Activated CD8-positive, alpha-beta T cell treated with anti-CD3 and anti-CD28 coated beads for 36 hours (primary cell): ENCODE results near the gene CSF3. TPM values are rescaled to one million over a fixed set of nuclear protein-coding genes. Genes with fewer than 3 reads are reported as not detected.

Experiments used
- ATAC-seq: fragments of 200-7000 bp; cut with Tn5 transposase; one replicate; pipeline ENCODE4 v1.10.0; 2021; ENCODE audit warnings: mild to moderate bottlenecking, moderate library complexity
- CTCF ChIA-PET: fragments of 350-600 bp; sonication (Branson Sonifier 250); formaldehyde crosslinking; loops from one replicate; lab custom pipeline; 2021; ENCODE audit warnings: antibody characterized with exemption; lab: Charles Lee
- POLR2A ChIA-PET: fragments of 350-600 bp; sonication (Branson Sonifier 250); formaldehyde crosslinking; loops from one replicate; lab custom pipeline; 2021; ENCODE audit warnings: antibody characterized with exemption; lab: Charles Lee
- DNase-seq: peaks from one replicate; pipeline ENCODE4 v3.0.0-alpha.2; 2020
- H3K27ac Mint-ChIP-seq: one replicate; pipeline ENCODE4 v1.8.0; 2021; ENCODE audit warnings: mild to moderate bottlenecking, mixed read lengths
- H3K27me3 Mint-ChIP-seq: one replicate; pipeline ENCODE4 v1.8.0; 2021; ENCODE audit warnings: mixed read lengths
- H3K36me3 Mint-ChIP-seq: one replicate; pipeline ENCODE4 v1.8.0; 2021; ENCODE audit warnings: low read depth, mixed read lengths
- H3K4me1 Mint-ChIP-seq: one replicate; pipeline ENCODE4 v1.8.0; 2021; ENCODE audit warnings: low read depth, mixed read lengths
- H3K4me3 Mint-ChIP-seq: one replicate; pipeline ENCODE4 v1.8.0; 2021; ENCODE audit warnings: mild to moderate bottlenecking, moderate library complexity, mixed read lengths
- H3K9me3 Mint-ChIP-seq: one replicate; pipeline ENCODE4 v1.8.0; 2021; ENCODE audit warnings: mixed read lengths
- intact Hi-C: fragments of 100-400 bp; cut with micrococcal nuclease; formaldehyde crosslinking; loops from one replicate; pipeline ENCODE4 v1.10.0; 2022
- total RNA-seq, 2 experiments: library from RNA; stranded (reverse); gene quantifications; one replicate each; pipeline ENCODE4 v1.2.3, GENCODE V29; 2021
- TF ChIP-seq, protein P1 (sequence below): fragments of 200-600 bp; IDR thresholded peaks from one replicate; pipeline ENCODE4 v1.8.0; 2022; ENCODE audit warnings: antibody characterized with exemption, mild to moderate bottlenecking

The CSF3 gene
- total RNA-seq, 2 experiments from 2014 or later = not detected

DNA sequence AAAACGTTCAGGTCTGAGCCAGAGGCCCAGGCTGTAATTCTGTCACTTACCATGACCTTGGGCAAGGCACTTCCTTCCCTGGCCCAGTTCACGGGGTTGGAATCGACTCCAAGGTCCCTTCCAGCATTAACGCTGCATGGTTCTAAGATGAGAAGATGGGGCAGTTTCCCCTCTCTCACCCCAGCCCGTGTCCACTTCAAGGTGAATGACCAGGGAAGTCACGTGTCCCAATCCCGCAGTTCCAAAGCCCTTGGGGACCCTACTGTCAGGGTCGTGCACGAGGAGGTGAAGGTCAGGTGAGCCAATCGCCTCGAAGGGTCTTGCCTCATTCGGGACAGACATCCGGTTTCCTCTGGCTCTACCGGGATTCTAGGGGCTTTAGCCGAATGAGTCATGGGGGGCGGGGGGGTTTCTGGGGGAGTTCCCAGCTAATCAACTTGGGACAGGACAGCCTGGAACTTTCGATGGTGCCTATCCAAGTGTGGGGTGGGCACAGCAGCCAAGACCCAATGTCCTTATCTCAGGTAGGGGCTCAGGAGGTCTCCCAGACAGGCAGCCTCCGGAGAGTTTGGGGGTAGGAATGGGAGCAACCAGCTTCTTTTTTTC lies 762 bp upstream of the CSF3 start:
- CTCF ChIA-PET = interaction anchor here (1.1 to 6.9 kb wide), 14 partner anchors 12 to 177 kb away, joined by 3 to 79 read pairs (median 6); partner anchors contain the start of gene MED24
- H3K27ac Mint-ChIP-seq = no peak overlapping the region
- TF ChIP-seq, protein P1, sequence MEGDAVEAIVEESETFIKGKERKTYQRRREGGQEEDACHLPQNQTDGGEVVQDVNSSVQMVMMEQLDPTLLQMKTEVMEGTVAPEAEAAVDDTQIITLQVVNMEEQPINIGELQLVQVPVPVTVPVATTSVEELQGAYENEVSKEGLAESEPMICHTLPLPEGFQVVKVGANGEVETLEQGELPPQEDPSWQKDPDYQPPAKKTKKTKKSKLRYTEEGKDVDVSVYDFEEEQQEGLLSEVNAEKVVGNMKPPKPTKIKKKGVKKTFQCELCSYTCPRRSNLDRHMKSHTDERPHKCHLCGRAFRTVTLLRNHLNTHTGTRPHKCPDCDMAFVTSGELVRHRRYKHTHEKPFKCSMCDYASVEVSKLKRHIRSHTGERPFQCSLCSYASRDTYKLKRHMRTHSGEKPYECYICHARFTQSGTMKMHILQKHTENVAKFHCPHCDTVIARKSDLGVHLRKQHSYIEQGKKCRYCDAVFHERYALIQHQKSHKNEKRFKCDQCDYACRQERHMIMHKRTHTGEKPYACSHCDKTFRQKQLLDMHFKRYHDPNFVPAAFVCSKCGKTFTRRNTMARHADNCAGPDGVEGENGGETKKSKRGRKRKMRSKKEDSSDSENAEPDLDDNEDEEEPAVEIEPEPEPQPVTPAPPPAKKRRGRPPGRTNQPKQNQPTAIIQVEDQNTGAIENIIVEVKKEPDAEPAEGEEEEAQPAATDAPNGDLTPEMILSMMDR = no peak
- peaks cover 2% of the 10 kb centered on the region for H3K27me3 Mint-ChIP-seq
- no peaks in the 10 kb centered on the region for H3K9me3 Mint-ChIP-seq
- no peak overlapping the region for H3K4me3 Mint-ChIP-seq
- DNase-seq = no peak
- no peak for ATAC-seq
- intact Hi-C loops = no loop called here
- POLR2A ChIA-PET = interaction anchor here (3.0 kb wide), 1 partner anchor 11 kb away, joined by 15 read pairs; no protein-coding TSS in a partner anchor
- H3K4me1 Mint-ChIP-seq = peaks cover 7% of the 10 kb centered on the region
- peaks cover 4% of the 10 kb centered on the region for H3K36me3 Mint-ChIP-seq

DNA sequence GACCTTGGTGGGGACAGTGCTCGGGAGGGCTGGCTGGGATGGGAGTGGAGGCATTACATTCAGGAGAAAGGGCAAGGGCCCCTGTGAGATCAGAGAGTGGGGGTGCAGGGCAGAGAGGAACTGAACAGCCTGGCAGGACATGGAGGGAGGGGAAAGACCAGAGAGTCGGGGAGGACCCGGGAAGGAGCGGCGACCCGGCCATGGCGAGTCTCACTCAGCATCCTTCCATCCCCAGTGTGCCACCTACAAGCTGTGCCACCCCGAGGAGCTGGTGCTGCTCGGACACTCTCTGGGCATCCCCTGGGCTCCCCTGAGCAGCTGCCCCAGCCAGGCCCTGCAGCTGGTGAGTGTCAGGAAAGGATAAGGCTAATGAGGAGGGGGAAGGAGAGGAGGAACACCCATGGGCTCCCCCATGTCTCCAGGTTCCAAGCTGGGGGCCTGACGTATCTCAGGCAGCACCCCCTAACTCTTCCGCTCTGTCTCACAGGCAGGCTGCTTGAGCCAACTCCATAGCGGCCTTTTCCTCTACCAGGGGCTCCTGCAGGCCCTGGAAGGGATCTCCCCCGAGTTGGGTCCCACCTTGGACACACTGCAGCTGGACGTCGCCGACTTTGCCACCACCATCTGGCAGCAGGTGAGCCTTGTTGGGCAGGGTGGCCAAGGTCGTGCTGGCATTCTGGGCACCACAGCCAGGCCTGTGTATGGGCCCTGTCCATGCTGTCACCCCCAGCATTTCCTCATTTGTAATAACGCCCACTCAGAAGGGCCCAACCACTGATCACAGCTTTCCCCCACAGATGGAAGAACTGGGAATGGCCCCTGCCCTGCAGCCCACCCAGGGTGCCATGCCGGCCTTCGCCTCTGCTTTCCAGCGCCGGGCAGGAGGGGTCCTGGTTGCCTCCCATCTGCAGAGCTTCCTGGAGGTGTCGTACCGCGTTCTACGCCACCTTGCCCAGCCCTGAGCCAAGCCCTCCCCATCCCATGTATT lies 1.1 kb downstream of the CSF3 start:
- no peak overlapping the region for H3K27ac Mint-ChIP-seq
- H3K4me3 Mint-ChIP-seq = no peak overlapping the region
- H3K27me3 Mint-ChIP-seq = peaks cover 2% of the 10 kb centered on the region
- TF ChIP-seq, protein P1 = no peak
- H3K4me1 Mint-ChIP-seq = no peaks in the 10 kb centered on the region
- DNase-seq (no peak), ATAC-seq (no peak)
- ChIA-PET POLR2A (interaction anchor here (3.0 kb wide), 1 partner anchor 10 kb away, joined by 15 read pairs; no protein-coding TSS in a partner anchor), CTCF (interaction anchor here (0.8 to 6.9 kb wide), 12 partner anchors 10 to 322 kb away, joined by 3 to 79 read pairs (median 6); no protein-coding TSS in a partner anchor)
- intact Hi-C loops = no loop called here
- H3K36me3 Mint-ChIP-seq = peaks cover 5% of the 10 kb centered on the region
- H3K9me3 Mint-ChIP-seq = no peaks in the 10 kb centered on the region

DNA sequence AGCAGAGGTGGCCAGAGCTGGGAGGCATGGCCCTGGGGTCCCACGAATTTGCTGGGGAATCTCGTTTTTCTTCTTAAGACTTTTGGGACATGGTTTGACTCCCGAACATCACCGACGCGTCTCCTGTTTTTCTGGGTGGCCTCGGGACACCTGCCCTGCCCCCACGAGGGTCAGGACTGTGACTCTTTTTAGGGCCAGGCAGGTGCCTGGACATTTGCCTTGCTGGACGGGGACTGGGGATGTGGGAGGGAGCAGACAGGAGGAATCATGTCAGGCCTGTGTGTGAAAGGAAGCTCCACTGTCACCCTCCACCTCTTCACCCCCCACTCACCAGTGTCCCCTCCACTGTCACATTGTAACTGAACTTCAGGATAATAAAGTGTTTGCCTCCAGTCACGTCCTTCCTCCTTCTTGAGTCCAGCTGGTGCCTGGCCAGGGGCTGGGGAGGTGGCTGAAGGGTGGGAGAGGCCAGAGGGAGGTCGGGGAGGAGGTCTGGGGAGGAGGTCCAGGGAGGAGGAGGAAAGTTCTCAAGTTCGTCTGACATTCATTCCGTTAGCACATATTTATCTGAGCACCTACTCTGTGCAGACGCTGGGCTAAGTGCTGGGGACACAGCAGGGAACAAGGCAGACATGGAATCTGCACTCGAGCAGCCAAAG lies 2.3 kb downstream of the CSF3 start:
- intact Hi-C loops = no loop called here
- H3K27ac Mint-ChIP-seq = no peak overlapping the region

DNA sequence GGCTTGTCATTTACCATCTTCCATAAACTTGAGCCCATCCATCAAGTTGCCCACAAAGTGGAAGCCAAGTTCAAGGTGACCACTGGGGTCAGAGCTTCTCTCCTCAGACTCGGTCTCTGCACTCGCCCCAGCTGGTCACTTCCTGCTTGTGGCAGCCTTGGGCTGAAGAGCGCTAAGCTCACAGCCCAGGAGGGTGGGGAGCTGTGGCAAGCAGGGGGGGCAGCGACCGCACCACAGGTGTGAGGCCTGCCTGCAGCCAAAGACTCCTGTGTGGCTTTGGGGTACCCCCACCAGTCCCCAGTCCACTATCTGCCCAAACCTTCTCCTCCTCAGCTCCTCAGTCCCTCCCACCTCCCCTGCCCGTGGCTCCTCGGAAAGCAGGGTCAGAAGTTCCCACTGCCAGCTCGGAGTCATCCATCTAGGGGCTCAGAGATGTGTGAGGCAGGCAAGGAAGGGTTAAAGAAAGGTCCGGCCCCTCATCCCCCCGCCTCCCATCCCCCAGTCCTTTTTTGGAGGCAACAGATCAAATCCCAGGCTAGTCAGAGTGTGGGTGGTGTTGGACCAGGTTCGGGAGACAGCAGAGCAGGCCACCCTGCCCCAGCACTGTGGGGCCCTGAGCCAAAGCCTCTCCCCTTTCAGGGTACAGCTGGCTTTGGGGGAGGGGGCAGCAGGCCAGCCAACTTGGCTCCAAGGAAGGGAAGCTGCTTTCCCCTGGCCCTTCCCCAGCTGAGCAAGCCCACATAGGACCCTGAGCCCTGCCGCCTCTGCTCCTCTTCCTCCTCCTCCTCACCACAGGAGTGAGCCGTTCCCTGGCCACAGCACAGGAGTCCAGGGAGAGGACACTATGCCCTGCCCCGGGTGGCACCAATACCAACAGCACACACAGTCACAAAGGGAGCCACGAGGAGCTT lies 3.2 kb downstream of the CSF3 start:
- no peaks in the 10 kb centered on the region for H3K9me3 Mint-ChIP-seq
- ChIA-PET POLR2A (no interaction called here), CTCF (interaction anchor here (0.6 to 6.9 kb wide), 4 partner anchors 8 to 95 kb away, joined by 3 to 79 read pairs (median 5); no protein-coding TSS in a partner anchor)
- H3K27me3 Mint-ChIP-seq = no peaks in the 10 kb centered on the region
- intact Hi-C loops = no loop called here
- no peak overlapping the region for H3K4me3 Mint-ChIP-seq
- ATAC-seq (no peak), DNase-seq (no peak)
- TF ChIP-seq, protein P1 = no peak
- H3K36me3 Mint-ChIP-seq = peaks cover 7% of the 10 kb centered on the region
- no peaks in the 10 kb centered on the region for H3K4me1 Mint-ChIP-seq
- H3K27ac Mint-ChIP-seq = no peak overlapping the region

More for the DNA sequence above, 2.3 kb downstream of the CSF3 start:
- H3K36me3 Mint-ChIP-seq = peaks cover 7% of the 10 kb centered on the region
- DNase-seq = no peak
- ATAC-seq = no peak
- H3K4me3 Mint-ChIP-seq = no peak overlapping the region
- CTCF ChIA-PET = interaction anchor here (1.1 to 6.9 kb wide), 5 partner anchors 8 to 96 kb away, joined by 3 to 79 read pairs (median 5); no protein-coding TSS in a partner anchor
- TF ChIP-seq, protein P1 = no peak
- POLR2A ChIA-PET = interaction anchor here (3.0 kb wide), 1 partner anchor 8 kb away, joined by 15 read pairs; no protein-coding TSS in a partner anchor
- no peaks in the 10 kb centered on the region for H3K9me3 Mint-ChIP-seq
- H3K27me3 Mint-ChIP-seq = no peaks in the 10 kb centered on the region
- no peaks in the 10 kb centered on the region for H3K4me1 Mint-ChIP-seq
